ENCODE measurements around the gene LRRC46.

LRRC46 gene

DNA sequence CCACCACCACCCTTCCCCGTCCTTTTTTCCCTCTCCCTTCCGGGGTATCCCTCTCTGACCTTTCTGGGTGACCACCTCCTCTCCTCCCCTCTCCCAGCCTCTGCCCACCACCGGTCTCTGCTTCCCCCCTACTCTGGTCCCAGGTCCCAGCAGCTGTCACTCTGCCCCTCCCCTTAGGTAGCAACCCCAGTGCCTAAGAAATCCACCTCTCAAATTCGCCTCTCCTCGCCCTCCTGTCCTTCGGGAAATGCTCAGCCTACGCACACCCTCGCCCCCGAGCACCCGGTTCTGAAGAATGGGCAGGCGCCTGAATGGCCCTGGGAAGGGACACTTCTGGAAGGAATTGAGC lies 20.3 kb downstream of the LRRC46 start:
- DNase-seq (ENCODE audit: low spot score) = no peak

DNA sequence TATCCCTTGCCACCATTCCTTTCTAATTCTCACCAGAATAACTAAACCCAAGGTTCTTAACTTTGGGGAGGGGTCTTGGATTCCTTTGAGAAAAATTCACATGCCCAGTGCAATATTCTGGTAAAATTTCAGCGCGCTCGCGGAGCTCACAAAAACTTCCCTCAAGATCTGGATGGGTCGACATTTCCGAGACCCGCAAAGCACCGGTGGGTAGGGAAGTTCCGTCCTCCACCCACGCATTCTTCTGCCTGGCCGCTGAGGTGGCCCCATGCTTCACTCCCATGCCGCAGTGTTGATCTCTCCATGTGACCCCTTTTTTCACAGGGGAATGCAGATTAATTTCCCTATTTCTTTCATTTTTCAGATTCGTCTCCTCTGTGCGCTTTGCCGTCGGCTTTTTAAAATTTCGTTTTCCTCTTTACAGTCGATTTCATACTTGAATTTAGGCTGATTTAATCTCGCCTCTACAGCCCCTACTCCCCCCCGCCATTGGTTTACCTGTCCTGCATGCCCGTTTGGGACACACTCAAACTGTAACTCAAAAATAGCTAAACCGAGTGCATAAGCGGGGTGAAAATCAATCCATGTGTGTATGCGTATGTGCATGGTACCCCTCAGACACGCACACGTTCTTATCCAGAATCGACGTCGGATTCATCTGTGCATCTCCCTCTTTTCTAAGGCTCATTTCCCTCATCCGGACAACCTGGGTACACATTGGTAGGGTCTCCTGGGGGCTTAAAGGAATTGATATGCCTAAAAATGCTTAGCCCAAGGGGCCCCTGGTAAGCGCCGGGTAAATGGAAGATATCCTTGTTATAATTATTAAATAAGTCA lies 20.9 kb downstream of the LRRC46 start:
- no peak for DNase-seq (ENCODE audit: low spot score)

DNA sequence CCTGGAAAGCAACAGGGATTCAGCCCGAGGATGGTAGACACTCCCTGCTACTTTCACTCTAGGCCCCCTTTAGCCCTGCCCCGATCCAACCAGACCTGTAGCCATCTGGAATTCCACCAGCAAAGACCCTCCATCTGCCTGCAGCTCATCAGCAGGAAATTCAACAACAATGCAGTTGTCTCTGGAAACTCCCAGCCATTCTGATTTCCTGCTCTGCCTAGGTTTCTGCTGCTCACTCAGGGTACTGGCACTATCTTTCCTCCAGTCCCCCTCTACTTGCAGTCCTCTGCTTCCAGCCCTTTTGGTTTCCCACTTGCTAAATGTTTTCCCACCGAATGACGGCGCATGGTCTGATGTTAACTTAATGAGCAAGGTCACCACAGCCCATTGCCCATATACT lies 22.1 kb downstream of the LRRC46 start:
- no peak for DNase-seq (ENCODE audit: low spot score)

DNA sequence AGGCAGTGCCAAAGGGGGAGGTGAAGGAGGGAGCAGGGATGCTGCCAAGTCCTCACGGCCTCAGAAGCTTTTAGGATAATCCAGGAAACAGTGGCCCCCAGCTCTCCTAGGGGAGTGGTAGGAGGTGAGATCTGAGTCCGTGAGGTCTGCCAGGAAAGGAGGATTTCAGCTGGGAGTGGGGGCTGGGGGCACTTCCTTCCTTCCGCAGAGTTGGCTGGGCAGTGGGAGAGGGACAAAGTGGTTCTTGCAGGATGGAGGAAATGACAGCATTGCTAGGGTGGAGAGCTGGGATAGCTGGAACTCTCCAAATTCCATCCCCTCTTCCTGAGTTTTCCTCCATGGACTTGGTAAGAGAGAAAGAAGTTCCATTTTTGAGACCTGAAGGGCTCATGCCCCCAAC lies 24.3 kb downstream of the LRRC46 start:
- no peak for DNase-seq (ENCODE audit: low spot score)

DNA sequence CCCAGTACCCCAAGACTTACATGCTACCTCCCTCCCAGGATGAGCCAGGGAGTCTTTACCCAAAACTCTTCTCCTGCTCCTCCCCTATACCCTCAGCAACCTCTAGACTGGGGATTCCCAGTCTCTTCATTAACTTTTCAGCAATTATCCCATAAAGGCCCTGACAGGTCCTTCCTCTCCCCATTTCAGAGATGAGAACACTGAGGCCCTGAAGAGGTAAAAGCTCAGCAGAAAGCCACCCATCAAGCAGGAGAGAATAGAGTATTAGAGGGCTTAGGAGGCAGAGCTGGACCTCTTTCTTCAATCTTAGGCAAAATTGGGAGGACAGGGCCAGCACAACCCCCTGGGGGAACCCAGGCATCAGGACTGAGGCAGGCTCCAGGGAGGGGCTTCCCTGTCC lies 25.4 kb downstream of the LRRC46 start:
- no peak for DNase-seq (ENCODE audit: low spot score)

DNA sequence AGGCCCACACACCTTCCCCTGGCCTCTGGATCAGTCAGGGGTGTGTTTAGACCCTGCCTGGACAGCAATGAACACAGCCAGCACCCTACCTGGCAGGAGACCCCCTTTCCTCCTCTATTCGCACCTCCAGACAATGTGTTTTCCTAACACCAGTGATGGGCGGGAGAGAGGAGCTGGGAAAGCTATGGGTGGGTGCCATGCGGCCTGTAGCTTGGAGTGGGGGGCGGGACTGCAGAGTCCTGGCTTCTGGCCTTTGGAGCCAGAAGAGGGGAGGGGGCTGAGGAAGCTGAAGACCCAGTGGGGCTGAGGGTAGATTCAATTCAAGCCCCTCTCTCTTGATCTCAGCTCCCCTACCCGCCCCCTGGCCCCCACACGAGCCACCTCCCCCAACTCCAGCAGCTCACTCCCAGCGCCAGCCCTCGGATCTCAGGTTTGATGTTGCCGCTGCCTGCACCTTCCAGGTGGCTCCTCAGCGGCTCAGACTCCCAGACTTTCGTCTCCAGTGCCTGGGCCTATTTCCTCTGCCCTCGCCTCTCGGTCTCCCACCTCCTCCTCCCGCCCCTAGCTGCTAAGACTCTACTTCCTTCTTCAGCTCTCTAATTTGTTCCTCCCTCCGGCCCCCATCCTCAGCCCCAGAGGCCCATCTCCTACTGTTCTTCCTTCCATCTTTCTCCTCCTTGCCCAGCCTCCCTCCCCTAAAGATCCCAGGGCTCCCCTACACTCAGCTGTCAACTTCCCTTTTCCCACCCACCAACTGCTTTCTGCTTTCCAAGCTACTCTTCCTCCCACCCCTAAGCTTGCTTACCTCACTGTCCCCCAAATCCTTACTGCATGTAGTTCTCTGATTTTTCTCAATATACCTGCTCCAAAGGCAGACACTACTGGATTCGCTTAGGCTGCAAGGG lies 26.3 kb downstream of the LRRC46 start:
- no peak for DNase-seq (ENCODE audit: low spot score)

DNA sequence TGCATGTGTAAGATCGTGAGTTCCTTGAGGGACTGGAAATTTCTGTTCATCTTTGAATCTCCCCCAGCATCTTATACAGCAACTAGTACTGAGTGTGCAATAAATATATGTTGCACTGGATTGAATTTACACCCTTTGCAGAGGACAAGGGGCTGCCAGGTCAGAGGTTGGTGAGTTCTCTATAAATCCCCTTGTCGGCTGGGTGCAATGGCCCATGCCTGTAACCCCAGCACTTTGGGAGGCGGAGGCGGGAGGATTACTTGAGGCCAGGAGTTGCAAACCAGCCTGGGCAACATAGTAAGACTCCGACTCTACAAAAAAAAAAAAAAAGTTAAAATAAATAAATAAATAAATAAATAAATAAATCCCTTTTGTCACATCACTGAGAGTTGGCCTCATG lies 28.9 kb downstream of the LRRC46 start:
- no peak for DNase-seq (ENCODE audit: low spot score)

DNA sequence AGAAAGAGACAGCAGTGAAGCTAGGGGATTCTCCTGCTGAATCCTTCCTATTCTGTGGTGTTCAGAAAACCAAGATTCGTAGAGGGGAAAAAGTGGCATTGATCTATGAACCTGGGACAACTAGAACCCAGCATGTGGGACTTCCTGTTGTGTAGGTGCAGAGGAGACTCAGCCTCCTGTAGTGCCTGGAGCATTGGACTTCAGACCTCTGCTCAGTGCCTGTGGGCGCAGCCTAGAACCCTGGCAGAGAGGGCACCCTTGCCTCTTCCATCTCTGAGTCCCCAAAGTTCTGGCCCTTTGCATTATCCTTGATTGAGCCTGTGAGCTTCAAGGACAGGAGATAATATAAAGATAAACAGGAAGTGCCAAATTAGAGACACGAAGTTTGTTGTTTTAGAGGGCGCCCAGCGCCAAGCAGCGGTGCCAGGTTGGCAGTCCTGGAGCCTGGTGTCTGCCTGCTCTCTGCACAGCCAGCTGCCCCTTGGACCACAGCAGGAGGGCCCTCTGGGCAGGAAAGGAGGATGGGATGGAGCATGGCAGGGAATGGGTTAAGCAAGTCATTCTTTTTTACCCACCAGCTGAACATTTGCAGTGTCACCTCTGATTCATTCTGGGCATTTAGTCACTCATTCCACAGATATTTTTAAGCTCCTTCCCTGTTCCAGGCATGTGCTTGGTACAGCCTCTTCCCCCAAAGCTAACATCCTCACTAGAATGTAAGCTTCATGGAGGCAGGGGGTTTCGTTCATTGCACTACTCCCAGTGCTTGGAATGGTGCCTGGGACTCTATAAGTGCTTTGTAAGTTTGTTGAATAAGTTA lies 31.4 kb downstream of the LRRC46 start:
- DNase-seq (ENCODE audit: low spot score) = peak; percentile 90

DNA sequence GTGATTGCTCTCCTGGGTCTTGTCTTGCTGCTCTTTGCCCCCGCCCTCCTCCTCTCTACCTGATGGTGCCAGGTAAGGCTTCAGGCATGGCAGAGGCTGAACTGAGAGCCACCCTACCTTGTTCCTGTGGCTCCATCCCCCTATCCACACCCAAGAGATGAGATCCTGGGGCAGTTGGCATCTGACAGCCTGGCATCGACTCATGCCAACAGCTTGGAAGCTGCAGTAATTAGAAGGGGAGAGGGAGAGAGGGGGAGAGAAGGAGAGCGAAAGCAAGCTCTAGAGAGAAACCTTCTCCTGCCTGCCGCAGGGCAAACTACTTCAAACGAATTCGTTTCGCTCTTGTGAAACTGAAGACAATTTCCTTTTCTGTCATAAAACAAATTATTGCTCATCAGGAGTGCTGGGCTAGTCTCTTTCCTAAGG lies 33.3 kb downstream of the LRRC46 start:
- no peak for DNase-seq (ENCODE audit: low spot score)

DNA sequence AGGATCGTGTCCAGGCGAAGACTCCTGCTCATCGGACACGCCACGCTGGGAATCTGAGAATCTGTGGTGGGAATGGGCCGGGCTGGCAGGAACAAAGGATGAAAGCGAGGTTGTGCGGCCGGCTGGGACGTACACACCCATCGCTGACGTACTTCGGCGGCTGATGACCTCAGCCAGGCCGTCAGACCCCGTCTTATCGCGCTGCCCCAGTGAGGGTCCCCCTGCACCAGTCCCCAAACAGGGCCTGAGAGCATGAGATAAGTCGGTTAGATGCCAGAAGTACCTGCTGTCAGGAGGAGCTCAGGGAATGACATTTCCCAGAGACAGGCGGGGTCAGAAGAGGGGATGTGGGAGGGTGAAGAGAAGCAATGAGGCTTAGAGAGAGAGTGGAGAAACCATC lies 35.5 kb downstream of the LRRC46 start:
- no peak for DNase-seq (ENCODE audit: low spot score)

DNA sequence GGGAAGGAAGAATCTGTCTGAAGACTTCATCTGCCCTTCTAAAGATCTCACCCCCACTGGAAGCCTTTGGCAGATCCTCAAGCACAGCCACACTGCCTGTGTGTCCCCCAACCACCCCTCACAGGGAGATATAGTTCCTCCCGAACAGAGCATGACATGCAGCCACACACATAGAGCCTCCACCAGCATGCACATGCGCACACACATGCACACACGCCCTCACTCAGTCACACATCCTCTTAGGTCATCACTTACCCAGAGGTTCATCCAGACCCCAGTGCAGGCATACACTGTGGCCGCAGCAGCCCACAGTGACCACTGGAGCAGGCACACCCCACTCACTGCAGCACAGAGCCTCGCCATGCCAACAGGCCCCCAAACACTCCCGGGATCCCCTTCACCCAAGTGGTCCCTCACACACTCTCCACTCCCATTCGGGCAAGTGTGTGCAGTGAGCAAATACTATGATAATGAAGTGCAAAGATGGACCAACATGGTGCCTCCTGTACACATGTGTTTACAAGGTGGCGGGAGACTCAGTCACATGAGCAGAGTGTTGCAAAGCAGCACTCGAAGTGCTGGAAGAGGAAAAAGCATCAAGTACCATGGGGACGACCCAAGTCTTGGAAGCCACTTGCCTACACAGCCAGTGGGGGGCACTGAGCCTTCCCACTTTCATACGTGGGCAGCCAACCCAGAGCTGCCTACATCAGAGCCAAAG lies 36.5 kb downstream of the LRRC46 start:
- DNase-seq (ENCODE audit: low spot score) = no peak

DNA sequence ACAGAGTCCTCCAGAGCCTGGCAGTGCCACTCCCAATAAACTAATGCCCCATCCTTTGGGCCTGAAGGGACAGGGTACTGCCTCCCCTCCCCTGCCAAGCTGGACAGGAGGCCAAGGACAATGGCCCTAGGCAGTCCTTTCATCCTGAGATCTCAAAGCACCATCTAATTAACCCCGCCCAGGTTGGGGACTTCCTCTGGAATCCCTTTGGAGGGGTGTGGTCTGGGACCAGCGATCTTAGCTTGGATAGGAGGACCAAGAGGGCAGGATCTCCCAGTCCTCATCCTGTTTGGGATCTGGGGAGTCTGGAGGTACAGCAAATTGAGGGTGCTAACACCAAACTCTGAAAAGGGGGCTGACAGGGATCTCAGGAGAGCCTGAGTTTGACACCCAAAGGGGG lies 37.6 kb downstream of the LRRC46 start:
- DNase-seq (ENCODE audit: low spot score) = no peak

DNA sequence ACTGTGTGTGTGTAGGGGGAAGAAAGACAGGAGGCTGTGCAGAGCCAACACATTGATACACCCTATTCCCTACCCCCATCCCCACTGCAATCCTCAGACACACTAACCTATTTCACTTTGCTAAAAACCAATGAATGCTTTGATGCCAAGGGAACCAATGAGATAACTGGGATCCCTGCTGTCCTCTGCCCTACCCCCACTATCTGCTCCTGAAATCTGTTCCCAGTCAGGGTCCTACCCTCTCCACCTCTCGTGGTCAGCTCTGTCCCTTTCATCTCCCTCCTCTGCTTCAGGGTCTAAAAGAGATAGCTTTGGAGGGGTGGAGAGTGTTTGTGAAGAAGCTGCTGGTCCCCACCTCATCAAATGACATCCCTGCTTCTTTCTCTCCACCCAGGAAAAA lies 38.6 kb downstream of the LRRC46 start:
- no peak for DNase-seq (ENCODE audit: low spot score)

DNA sequence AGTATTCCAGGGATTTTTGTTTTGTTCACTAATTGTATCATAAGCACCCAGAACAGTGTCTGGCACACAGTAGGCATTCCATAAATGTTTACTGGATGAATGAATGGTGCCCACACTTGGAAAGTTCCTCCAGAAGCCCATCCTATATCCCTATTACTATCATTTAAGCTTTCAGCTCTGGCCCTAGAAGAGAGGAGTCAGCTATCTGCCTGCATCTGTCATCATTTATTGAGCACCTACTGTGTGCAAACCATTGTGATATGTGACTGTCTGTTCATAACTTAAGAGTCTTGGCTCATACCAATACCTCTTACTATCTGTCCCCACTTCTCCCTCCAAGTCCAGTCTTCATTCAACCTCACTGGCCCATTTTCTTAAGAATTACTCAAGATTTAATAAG lies 39.6 kb downstream of the LRRC46 start:
- DNase-seq (ENCODE audit: low spot score) = no peak

DNA sequence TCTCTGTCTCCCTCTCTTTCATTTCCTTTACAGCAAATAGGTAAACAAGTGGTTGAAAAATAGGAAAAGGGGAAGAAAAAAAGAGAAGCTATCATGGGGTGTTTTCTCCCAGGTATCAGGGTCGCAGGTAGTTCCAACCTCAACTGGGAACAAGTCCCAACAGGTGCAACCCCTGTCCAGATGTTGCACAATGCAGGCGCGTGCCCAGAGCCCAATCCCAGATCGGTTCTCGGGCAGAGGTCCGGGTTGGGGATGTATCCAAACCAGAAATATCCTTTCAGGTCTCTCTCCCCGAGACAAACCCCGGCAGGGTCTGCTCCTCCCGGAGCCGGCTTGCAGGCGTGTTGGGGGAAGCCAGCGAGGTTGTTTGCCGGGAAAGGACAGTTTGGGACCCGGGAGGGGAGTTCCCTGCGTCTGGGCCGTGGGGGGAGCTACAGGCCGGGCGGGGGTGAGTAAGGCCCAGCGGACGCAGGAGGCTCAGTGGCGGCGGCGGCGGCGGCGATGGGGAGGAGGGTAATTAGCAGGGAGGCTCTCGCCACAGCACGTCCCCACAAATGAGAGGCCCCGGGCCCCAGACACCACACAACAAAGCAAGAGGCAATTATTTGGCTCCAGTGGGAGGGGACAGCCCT lies 40.7 kb downstream of the LRRC46 start:
- DNase-seq (ENCODE audit: low spot score) = no peak

DNA sequence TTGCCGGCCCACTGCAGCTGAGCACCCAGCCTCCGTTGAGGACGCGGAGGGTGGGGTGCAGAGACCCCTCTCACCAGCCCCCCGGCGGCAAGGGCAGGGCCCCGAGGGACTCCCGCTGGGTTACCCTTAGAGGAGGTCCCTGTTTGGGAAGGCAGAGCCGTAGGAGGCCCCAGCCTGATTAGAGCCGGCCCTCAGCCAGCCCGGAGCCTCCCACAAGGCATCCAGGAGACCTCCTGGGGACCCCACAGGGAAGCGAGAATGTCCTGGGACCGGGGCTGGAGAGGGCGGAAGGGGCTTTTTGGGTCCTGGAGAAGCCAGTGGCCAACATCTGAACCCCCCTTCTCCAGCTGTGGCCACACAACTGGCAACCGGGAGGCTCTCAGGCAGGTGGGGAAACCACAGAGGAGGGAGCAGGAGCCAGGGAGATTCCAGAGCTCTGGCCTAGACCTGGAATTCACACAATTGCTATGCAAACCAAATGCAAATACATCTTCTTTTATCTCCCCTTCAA lies 41.2 kb downstream of the LRRC46 start:
- DNase-seq (ENCODE audit: low spot score) = no peak

DNA sequence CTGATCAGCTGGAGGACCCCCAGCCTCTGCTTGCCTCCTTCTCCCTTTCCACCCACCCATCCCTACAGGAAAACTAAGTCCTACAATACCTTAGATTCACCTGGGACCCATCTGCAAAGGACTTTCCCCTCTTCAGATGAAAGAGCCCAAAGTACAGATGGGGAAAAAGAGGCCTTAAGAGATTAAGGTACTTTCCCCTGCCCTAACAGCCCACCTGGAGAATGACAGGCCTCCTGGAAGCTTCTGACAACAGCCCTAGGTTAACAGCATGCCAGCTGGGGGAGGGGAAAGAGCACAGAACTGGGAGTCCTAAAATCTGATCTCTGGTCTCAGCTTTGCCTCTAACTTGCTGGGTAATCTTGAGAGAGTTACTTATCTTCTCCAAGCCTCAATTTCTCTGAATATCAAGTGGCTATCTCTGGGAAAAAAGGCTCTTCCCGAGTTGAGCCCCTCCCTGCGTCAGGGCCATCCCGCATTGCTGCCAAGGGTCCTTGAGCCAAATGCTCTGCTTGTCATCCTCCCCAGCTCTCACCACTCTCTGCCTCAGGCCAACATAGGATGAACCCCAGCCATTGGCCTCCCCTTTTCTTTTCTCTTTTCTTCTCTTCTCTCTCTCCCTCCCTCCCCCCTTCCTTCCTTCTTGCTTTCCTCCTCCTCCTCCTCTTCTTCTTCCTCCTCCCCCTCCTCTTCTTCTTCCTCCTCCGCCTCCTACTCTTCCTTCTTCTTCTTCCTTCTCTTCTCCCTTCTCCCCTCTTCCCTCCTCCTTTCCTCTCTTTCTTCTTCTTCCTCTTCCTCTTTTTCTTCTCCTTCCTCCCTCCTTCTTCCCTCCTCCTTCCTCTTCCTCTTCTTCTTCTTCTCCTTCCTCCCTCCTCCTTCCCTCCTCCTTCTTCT lies 42.0 kb downstream of the LRRC46 start:
- no peak for DNase-seq (ENCODE audit: low spot score)

DNA sequence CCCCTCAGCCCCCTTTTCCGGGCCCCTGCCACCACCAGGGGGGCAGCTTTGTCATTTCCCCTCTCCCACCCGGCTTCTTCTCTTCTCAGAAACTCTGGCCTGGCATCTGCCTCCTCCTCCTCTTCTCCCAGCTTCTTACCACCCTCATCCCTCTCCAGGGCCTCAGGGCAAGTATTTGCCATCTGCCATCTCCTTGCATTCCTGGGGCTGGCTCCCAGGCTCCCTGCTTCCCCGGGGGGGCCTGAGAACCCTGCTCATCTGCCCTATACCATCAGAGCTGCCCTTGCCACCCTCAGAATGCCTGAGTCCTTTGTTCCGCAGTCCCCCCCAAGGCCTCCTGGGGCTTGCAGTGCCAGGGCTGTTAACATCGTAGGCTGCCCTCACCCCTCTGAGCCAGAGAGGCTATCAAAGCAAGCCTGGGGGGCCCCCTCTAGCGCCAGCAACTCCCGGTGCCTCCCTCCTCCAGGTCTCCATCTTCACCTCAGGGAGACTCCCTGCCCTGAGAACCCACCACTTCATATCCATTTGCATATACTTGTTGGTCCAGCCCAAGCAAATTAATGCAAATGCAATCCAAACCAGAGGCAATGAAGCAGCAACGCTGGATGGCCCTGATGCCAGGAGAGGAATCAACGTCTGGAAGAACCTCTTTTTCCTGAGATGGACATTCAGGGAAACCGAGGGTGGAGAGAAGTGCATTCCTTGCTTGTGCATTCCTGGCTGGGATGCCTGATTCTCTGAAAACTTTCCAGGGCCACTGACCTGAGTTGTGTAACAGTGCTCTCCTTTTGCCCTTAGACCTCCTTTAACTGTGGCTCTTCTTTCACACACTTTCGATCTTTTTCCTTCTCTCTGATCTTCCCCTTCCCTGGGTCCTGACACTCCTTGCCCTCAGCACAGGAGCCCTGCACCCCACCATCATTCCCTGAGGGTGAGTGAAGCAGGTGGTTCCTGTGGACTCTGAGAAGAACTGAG lies 43.8 kb downstream of the LRRC46 start:
- no peak for DNase-seq (ENCODE audit: low spot score)
